Osteocyte (in vitro differentiated cells): ENCODE data around the gene BZW2. TPM values are rescaled to one million over a fixed set of nuclear protein-coding genes. Genes with fewer than 3 reads are reported as not detected.

Source experiments
- DNase-seq: peaks from one replicate; pipeline ENCODE4 v3.0.0; 2021; ENCODE audit warnings: mixed read lengths; ENCODE audit not compliant: unreplicated experiment; ENCODE audit errors: extremely low spot score
- H3K27ac Mint-ChIP-seq: one replicate; pipeline ENCODE4 v1.8.0; 2021; ENCODE audit warnings: mild to moderate bottlenecking, mixed read lengths; ENCODE audit not compliant: unreplicated experiment
- H3K27me3 Mint-ChIP-seq: one replicate; pipeline ENCODE4 v1.8.0; 2021; ENCODE audit warnings: mixed read lengths; ENCODE audit not compliant: unreplicated experiment
- H3K36me3 Mint-ChIP-seq: one replicate; pipeline ENCODE4 v1.8.0; 2021; ENCODE audit warnings: mixed read lengths; ENCODE audit not compliant: unreplicated experiment
- H3K4me1 Mint-ChIP-seq: one replicate; pipeline ENCODE4 v1.8.0; 2021; ENCODE audit warnings: mixed read lengths; ENCODE audit not compliant: unreplicated experiment
- H3K4me3 Mint-ChIP-seq: one replicate; pipeline ENCODE4 v1.8.0; 2021; ENCODE audit warnings: mild to moderate bottlenecking, moderate library complexity, mixed read lengths; ENCODE audit not compliant: unreplicated experiment
- H3K9me3 Mint-ChIP-seq: one replicate; pipeline ENCODE4 v1.8.0; 2021; ENCODE audit warnings: mixed read lengths; ENCODE audit not compliant: unreplicated experiment
- total RNA-seq: library from RNA; stranded (reverse); gene quantifications from 2 replicates; pipeline ENCODE4 v1.2.1, GENCODE V29; 2021
- TF ChIP-seq, protein P1 (sequence below): fragments of 200-600 bp; sonication (generic); IDR thresholded peaks from 2 replicates; pipeline ENCODE4 v1.5.0; 2021; ENCODE audit warnings: antibody characterized with exemption, mild to moderate bottlenecking, moderate library complexity

BZW2 gene
- total RNA-seq, 1 donor from 2014 or later: 61.3 TPM

DNA sequence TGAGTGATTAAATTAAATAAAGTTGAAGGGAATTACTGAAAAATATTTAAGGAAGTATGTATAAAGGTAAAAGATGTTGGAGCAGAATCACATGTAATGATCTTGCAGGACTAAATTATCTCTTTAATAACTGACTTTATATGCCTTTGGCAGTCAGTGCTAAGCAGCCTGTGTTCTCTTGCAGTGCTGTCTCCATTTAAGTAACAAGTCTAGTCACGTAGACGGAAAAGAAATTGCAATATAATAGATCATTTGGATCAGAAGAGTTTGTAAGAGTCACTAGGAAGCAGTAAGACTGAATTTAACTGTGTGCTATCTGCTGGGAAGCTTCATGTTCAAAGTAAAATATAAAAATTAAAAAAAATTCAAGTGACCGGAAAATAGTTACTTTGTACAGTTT, 21.4 kb downstream of the BZW2 start:
- Mint-ChIP-seq H3K36me3 (peaks cover 27% of the 10 kb centered on the region), H3K27me3 (no peaks in the 10 kb centered on the region), H3K4me1 (peaks cover 46% of the 10 kb centered on the region), H3K9me3 (peaks cover 4% of the 10 kb centered on the region), H3K4me3 (no peak overlapping the region), H3K27ac (peak overlapping the region; percentile 83)
- no peak for DNase-seq
- TF ChIP-seq, protein P1, sequence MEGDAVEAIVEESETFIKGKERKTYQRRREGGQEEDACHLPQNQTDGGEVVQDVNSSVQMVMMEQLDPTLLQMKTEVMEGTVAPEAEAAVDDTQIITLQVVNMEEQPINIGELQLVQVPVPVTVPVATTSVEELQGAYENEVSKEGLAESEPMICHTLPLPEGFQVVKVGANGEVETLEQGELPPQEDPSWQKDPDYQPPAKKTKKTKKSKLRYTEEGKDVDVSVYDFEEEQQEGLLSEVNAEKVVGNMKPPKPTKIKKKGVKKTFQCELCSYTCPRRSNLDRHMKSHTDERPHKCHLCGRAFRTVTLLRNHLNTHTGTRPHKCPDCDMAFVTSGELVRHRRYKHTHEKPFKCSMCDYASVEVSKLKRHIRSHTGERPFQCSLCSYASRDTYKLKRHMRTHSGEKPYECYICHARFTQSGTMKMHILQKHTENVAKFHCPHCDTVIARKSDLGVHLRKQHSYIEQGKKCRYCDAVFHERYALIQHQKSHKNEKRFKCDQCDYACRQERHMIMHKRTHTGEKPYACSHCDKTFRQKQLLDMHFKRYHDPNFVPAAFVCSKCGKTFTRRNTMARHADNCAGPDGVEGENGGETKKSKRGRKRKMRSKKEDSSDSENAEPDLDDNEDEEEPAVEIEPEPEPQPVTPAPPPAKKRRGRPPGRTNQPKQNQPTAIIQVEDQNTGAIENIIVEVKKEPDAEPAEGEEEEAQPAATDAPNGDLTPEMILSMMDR: no peak

DNA sequence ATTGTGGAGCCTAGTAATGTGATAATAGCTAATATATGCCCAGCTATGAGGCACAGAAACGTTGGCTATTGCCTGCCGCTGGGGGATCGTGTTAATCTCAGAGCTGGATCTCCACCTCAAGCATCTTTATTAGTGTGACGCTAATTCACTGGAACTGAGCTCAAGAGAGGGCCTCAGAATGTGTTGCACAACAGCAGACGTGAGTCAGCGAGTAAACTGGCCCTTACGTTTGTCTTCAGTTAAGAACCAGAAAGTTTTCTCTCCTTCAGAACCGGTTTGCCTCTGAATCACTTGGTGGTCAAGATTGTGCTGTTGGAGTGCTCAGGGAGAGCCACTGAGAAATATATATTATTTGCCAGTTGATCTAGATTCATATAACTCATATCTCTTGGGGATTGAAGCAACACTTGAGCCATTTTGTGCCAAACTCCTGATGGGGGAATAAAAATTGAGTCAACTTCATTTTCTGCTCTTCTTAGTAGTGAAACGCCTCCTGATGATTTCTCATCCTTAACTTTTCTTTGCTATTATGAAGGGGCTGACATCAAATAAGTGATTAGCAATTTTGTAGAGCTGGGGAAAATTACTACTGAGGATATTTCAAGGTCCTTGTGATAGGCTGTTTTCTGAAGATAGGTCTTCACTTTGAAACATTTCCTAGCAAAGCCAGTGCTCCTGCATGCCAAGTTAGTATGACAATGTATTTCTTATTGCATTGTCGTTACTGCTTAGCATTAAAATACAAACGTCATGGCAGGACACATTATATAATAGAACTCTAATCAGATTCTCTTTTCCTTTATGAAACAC, 22.3 kb downstream of the BZW2 start:
- no peak overlapping the region for H3K4me3 Mint-ChIP-seq
- peaks cover 8% of the 10 kb centered on the region for H3K9me3 Mint-ChIP-seq
- H3K27me3 Mint-ChIP-seq: no peaks in the 10 kb centered on the region
- TF ChIP-seq, protein P1: no peak
- peaks cover 31% of the 10 kb centered on the region for H3K36me3 Mint-ChIP-seq
- H3K27ac Mint-ChIP-seq: peak overlapping the region; percentile 83
- DNase-seq: no peak
- peaks cover 38% of the 10 kb centered on the region for H3K4me1 Mint-ChIP-seq

DNA sequence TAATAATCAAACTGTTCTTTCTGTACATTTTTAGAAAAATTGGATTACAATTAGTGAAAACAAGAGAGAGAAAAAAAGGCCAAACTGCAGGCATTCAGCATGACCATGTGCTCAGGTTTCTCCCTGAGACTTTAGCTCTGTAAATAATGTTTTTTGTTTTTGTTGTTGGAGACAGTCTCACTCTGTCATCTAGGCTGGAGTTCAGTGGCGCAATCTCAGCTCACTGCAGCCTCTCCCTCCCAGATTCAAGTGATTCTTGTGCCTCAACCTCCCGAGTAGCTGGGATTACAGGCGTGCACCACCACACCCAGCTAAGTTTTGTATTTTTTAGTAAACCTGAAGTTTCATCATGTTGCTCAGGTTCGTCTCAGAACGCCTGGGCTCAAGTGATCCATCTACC, 23.0 kb downstream of the BZW2 start:
- no peak for DNase-seq
- Mint-ChIP-seq H3K27me3 (no peaks in the 10 kb centered on the region), H3K36me3 (peaks cover 31% of the 10 kb centered on the region), H3K27ac (peak overlapping the region; percentile 83), H3K4me3 (no peak overlapping the region), H3K9me3 (peaks cover 8% of the 10 kb centered on the region), H3K4me1 (peaks cover 37% of the 10 kb centered on the region)
- TF ChIP-seq, protein P1: no peak

DNA sequence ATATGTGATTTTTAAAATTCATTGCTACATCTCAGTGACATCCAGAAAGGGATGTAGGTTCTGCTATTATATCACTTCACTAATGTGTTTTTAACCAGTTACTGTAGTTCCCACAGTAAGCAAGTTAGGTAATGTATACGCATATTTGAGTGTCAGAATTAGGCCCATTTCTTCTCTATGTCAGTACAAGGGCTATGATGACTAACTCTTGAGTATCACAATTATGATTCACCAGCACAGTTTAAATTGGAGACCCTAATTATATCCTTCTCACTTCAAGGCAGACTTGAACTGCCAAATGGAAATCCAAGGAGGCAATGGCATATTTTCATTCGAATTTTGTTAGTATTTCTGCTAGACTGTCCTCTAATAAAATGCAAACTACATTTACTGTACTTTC, 23.6 kb downstream of the BZW2 start:
- H3K9me3 Mint-ChIP-seq: peaks cover 8% of the 10 kb centered on the region
- no peak for DNase-seq
- no peak overlapping the region for H3K4me3 Mint-ChIP-seq
- H3K36me3 Mint-ChIP-seq: peaks cover 29% of the 10 kb centered on the region
- no peaks in the 10 kb centered on the region for H3K27me3 Mint-ChIP-seq
- H3K27ac Mint-ChIP-seq: peak overlapping the region; percentile 89
- TF ChIP-seq, protein P1: no peak
- peaks cover 37% of the 10 kb centered on the region for H3K4me1 Mint-ChIP-seq

DNA sequence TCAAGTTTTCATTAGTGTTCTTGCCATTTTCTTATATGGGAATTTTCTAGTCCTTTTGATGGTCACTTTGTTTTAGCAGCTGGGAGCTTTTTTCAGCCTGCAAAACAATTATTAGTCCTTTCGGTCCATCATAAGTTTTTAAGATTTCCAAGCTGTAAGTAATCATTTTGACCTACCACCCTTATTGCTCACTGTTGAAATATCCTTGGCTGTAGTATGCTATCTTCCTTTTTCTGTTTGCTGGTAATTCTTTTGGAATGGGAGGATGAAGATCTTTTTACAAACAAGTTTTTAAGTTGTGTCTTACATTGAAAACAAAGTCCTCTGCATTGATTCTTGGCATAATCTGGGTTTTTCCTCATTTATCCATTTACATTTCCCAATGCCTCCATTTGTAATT, 24.0 kb downstream of the BZW2 start:
- Mint-ChIP-seq H3K4me3 (no peak overlapping the region), H3K36me3 (peaks cover 30% of the 10 kb centered on the region), H3K4me1 (peaks cover 37% of the 10 kb centered on the region), H3K9me3 (peaks cover 8% of the 10 kb centered on the region), H3K27me3 (no peaks in the 10 kb centered on the region), H3K27ac (peak overlapping the region; percentile 89)
- no peak for DNase-seq
- TF ChIP-seq, protein P1: no peak
